ENCODE data around the gene NRF1. TPM values are rescaled to one million over a fixed set of nuclear protein-coding genes. Genes with fewer than 3 reads are reported as not detected.

Gene NRF1
- total and polyA plus RNA-seq, 2 of the 13 experiments (the other 11 are each of a cell fraction or from before 2014, with no cell fraction given), result 9.3 to 10.1 TPM

GRCh38 chr7:129640400-129640799 is 28.9 kb downstream of the NRF1 start:
- Histone ChIP-seq H3K36me3 (replicated peaks in 1 of 2; ENCODE audit: control insufficient read depth in 1 of 2, insufficient read depth in 2 of 2, low read length in 2 of 2) (0 out of 5 replicates have a peak, but pooled peaks cover 0 to 1% of the 10 kb centered on the region in 2 experiments), H3K9ac (ENCODE audit: insufficient read depth, low read depth, low read length) (no peak overlapping the region), H3K4me3 (replicated peaks in 1 of 3; ENCODE audit: insufficient read depth in 1 of 3, low read depth in 2 of 3, low read length in 3 of 3) (no peak overlapping the region), H3K4me2 (ENCODE audit: low read depth, low read length) (no peak overlapping the region), H3K9me3 (ENCODE audit: low read length) (no peaks in the 10 kb centered on the region), H4K20me1 (ENCODE audit: insufficient read depth, low read length) (no peaks in the 10 kb centered on the region), H3K4me1 (ENCODE audit: insufficient read depth, low read length) (peaks cover 7% of the 10 kb centered on the region), H2AFZ (ENCODE audit: low read length) (no peak overlapping the region), H3K27me3 (ENCODE audit: control insufficient read depth in 1 of 2, insufficient read depth in 2 of 2, low read length in 2 of 2) (no peaks in the 10 kb centered on the region), H3K79me2 (ENCODE audit: insufficient read depth, low read length) (peaks cover 8% of the 10 kb centered on the region), H3K27ac (ENCODE audit: extremely low read length, insufficient read depth, low read length) (no peak overlapping the region)
- intact Hi-C loops (cut with micrococcal nuclease; ENCODE audit: unreplicated experiment) (loop anchor here (10.0 kb wide), 1 partner anchor 276 kb away; no protein-coding TSS in a partner anchor), in situ Hi-C loops (cut with HindIII; ENCODE audit: extremely low pct_ligation_motif_present, low pct_unique_long_range_greater_than_20kb) (loop anchor here (25.0 kb wide), 1 partner anchor 278 kb away; no protein-coding TSS in a partner anchor)
- POLR2A ChIA-PET, result interaction anchor here (1.2 kb wide), 1 partner anchor 28 kb away, joined by 3 read pairs; no protein-coding TSS in a partner anchor
- BruUV-seq (replicated peaks), result no TSS peak
- DNase-seq (ENCODE audit: low spot score) (no peak), ATAC-seq (no peak), FAIRE-seq (no peak)
- TF ChIP-seq ZNF639 (CRISPR knock-in tag; conservative IDR thresholded peaks at IDR 0.05), result no peak
- TF ChIP-seq ATF7-NPFF (CRISPR knock-in tag; IDR thresholded peaks at IDR 0.05; ENCODE audit: low read depth), result no peak
- TF ChIP-seq ATAD3A (CRISPR knock-in tag; IDR thresholded peaks at IDR 0.05), result no peak
- no peak for TF ChIP-seq HOXA5 (CRISPR knock-in tag; IDR thresholded peaks at IDR 0.05)
- no peak for TF ChIP-seq GPBP1L1 (CRISPR knock-in tag; IDR thresholded peaks at IDR 0.05)
- TF ChIP-seq SALL1 (CRISPR knock-in tag; IDR thresholded peaks at IDR 0.05), result no peak
- TF ChIP-seq RFX5 (IDR thresholded peaks at IDR 0.05; ENCODE audit: low read depth, low read length), result no peak
- 75% methylated on average over 2 of the region's 2 CpGs for WGBS (ENCODE audit: low lambda C conversion rate)
- CTCF ChIA-PET (ENCODE audit: low intra/inter-chr PET ratio, low total read pairs), result no interaction called here
